Duodenal mucosa (tissue), 2 donors: ENCODE data around the gene ARV1.
"Not testable (repeated sequence)": the region's sequence is repeated elsewhere in the genome, so short reads cannot be mapped to it uniquely, and the experiment has no call there.

Experiments used
- H3K27ac ChIP-seq: one replicate; pipeline ENCODE4 v1.7.0; 2013; ENCODE audit warnings: low read depth, low read length
- H3K27me3 ChIP-seq, 2 donors: one replicate each; pipeline ENCODE4 v1.7.0; 2013; ENCODE audit warnings: low read length in 2 of 2, control low read depth in 1 of 2; ENCODE audit not compliant: insufficient read depth in 2 of 2, control insufficient read depth in 1 of 2
- H3K36me3 ChIP-seq, 2 donors: one replicate each; pipeline ENCODE4 v1.7.0; 2013; ENCODE audit warnings: low read length in 2 of 2, control low read depth in 1 of 2; ENCODE audit not compliant: insufficient read depth in 2 of 2, control insufficient read depth in 1 of 2
- H3K4me1 ChIP-seq, 2 donors: one replicate each; pipeline ENCODE4 v1.7.0; 2013; ENCODE audit warnings: low read length in 2 of 2, control low read depth in 1 of 2; ENCODE audit not compliant: insufficient read depth in 2 of 2, control insufficient read depth in 1 of 2
- H3K4me3 ChIP-seq, 2 donors: one replicate each; pipeline ENCODE4 v1.7.0; 2013; ENCODE audit warnings: low read length in 2 of 2, low read depth in 1 of 2
- H3K9ac ChIP-seq, 2 donors: one replicate each; pipeline ENCODE4 v1.7.0; 2013; ENCODE audit warnings: low read length in 2 of 2, low read depth in 1 of 2
- H3K9me3 ChIP-seq, 2 donors: one replicate each; pipeline ENCODE4 v1.7.0; 2013; ENCODE audit warnings: low read length in 2 of 2, control low read depth in 1 of 2; ENCODE audit not compliant: control insufficient read depth in 1 of 2

The ARV1 gene

DNA sequence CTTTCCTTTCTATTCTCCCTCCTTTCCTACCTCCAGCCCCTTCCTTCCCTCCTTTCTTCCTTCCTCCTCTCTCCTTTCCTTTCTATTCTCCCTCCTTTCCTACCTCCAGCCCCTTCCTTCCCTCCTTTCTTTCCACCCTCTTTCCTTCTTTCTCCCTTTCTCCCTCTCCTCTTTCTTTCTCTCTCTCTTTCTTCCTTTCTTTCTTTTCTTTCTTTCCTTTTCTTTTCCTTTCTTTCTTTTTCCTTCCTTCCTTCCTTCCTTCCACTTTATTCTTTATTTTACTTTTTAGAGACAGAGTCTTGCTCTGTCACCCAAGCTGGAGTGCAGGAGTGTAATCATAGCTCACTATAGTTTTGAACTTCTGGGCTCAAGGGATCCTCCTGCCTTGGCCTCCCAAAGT lies 68.6 kb downstream of the ARV1 start:
- not testable (repeated sequence) for H3K4me1 ChIP-seq, H3K9me3 ChIP-seq, H3K9ac ChIP-seq, H3K27me3 ChIP-seq, H3K4me3 ChIP-seq, H3K36me3 ChIP-seq, H3K27ac ChIP-seq

GRCh38 chr1:231048419-231048818 lies 69.5 kb downstream of the ARV1 start:
- not testable (repeated sequence) for H3K4me3 ChIP-seq, H3K27ac ChIP-seq, H3K36me3 ChIP-seq, H3K9ac ChIP-seq, H3K9me3 ChIP-seq, H3K4me1 ChIP-seq, H3K27me3 ChIP-seq

DNA sequence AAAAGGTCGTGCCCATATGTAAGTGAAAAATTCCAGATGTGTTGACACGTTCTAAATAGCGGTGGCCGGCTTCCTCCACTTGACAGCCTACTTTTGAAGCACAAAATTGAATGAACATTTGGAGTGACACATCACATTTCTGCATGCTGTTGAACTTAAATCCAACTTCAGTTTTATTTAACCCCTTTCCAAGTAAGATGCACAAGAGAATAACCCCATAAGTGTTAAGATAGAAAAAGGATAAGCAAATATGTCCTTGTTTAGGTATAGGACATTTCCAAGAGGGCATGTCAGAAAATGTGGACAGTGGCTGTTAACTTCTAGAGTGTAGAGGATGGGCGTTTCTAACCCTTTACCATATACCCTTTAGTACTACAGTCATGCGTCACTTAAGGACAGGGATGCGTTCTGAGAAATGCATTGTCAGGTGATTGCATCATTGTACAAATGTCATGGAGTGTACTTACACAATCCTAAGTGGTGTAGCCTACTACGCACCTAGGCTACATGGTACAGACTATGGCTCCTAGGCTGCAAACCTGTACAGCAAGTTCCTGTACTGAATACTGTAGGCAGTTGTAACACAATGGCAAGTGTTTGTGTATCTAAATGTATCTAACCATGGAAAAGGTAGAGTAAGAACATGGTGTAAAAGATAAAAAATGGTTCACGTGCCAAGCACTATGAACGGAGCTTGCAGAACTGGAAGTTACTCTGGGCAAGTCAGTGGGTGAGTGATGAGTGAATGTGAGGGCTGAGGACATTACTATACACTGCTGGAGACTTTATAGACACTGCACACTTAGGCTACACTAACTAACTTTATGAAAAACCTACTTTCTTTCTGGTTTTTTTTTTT lies 70.5 kb downstream of the ARV1 start:
- peaks cover 0 to 6% of the 10 kb centered on the region in 2 donors for H3K27me3 ChIP-seq
- H3K4me3 ChIP-seq = no peak overlapping the region
- H3K27ac ChIP-seq = no peak overlapping the region
- no peaks in the 10 kb centered on the region for H3K36me3 ChIP-seq
- H3K4me1 ChIP-seq = peaks cover 13 to 18% of the 10 kb centered on the region in 2 donors
- H3K9me3 ChIP-seq = no peaks in the 10 kb centered on the region
- no peak overlapping the region for H3K9ac ChIP-seq
